GM12874 (cell line): Measurements from ENCODE around the gene PTX3.

Experiments
- TF ChIP-seq, protein P1 (sequence below): IDR thresholded peaks from 2 replicates; pipeline ENCODE4 v1.5.1; 2011; ENCODE audit warnings: low read depth, mild to moderate bottlenecking, control low read depth, low read length, moderate library complexity; ENCODE audit not compliant: insufficient read depth

PTX3 gene

DNA sequence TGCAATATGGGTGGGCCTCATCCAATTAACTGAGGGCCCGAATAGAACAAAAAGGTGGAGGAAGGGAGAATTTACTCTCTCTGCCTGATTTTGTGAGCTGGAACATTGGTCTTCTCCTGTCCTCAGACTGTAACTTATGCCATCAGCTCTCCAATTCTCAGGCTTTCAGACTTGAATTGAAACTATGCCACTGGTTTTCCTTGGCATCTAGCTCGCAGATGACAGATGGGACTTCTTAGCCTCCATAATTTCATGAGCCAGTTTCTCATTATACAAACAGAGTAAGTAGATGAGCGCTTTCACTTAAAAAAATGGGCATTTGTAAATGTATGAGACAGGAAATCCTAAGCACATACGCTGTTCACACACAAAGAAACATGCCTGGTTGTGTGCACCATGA, 8.7 kb upstream of the PTX3 start:
- TF ChIP-seq, protein P1, sequence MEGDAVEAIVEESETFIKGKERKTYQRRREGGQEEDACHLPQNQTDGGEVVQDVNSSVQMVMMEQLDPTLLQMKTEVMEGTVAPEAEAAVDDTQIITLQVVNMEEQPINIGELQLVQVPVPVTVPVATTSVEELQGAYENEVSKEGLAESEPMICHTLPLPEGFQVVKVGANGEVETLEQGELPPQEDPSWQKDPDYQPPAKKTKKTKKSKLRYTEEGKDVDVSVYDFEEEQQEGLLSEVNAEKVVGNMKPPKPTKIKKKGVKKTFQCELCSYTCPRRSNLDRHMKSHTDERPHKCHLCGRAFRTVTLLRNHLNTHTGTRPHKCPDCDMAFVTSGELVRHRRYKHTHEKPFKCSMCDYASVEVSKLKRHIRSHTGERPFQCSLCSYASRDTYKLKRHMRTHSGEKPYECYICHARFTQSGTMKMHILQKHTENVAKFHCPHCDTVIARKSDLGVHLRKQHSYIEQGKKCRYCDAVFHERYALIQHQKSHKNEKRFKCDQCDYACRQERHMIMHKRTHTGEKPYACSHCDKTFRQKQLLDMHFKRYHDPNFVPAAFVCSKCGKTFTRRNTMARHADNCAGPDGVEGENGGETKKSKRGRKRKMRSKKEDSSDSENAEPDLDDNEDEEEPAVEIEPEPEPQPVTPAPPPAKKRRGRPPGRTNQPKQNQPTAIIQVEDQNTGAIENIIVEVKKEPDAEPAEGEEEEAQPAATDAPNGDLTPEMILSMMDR, result no peak

DNA sequence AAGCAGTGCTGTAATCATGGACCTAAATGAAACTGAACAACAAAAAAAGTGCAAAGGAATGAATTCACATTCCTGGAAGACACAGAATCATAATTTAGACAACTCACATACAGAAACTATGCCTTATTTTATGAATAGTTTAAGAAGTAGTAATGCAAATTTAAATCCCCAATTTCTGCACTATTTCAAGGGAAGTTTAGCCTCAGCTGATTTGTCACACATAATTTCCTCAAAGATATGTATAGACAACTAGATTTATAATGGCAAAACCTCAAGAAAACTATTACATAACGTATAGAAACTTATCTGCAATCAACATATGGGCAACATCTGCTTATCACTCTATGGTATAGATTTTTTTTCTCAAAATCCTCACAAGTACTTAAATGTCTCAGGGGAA, 7.8 kb upstream of the PTX3 start:
- TF ChIP-seq, protein P1, result no peak

DNA sequence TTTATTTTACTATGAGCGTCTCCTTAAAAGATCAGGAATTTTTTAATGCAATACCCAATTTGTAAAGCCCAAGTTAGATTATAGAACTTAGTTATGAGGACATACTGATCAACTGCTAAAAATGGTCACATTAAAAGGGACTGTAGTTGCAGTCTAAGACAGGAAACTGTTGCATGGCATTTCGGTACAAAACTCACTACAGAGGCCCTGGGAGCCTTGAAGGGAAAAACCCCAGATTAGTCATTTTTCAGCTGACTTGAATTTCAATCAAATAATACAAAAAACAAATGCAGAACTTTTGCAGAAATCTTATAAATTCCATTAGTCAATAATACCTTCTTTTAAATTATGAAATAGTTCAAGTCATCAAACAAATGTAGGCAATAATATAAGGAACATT, 6.9 kb upstream of the PTX3 start:
- TF ChIP-seq, protein P1, result no peak

DNA sequence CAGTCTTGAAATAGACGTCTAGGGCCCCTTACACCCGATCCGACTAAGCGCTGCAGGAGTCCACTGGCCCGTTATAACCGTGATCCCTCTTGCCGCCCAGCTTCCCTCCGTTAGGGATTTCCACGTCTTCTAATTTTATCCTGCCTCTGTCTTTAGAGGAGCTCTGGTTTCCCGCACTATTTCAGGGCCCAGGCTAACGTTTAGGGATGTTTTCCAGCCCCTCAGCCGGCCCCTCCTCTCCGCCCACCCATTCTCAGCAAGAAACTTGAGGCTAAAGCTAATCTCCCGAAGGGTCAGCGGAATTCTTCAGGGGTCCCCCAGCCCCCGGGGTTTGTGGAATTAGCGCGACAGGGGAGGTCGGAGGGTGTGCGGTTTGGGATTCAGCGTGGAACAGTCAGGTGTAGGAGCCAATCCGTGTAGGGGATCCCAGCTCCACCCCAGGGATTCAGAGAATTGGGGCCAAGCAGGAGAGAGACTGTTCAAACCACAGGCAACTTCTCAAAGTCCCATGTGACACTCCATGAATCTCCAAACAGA, 1.6 kb downstream of the PTX3 start:
- TF ChIP-seq, protein P1, result no peak

DNA sequence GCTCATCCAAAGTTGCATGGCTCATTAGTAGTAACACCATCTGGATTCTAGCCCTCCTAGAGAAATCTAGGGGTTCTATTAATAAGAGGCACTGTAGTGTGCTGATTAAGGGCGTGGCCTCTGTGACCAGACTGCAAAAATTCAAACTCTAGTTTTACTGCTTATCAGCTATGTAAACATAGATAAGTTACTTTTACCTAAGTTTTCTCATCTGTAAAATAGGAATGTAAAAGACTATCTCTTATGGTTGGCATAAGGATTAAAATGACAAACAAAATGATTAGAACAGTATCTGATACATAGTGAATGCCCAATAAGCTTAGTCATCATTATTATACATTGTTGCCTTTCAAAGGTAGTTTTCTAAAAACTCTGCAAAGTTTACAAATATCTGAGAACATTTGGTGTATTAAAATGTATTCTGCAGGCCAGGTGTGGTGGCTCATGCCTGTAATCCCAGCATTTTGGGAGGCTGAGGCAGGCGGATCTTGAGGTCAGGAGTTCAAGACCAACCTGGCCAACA, 4.5 kb downstream of the PTX3 start:
- TF ChIP-seq, protein P1, result no peak

DNA sequence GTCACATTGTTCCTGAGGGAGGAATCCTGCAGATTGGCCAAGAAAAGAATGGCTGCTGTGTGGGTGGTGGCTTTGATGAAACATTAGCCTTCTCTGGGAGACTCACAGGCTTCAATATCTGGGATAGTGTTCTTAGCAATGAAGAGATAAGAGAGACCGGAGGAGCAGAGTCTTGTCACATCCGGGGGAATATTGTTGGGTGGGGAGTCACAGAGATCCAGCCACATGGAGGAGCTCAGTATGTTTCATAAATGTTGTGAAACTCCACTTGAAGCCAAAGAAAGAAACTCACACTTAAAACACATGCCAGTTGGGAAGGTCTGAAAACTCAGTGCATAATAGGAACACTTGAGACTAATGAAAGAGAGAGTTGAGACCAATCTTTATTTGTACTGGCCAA, 6.1 kb downstream of the PTX3 start:
- TF ChIP-seq, protein P1, result no peak

DNA sequence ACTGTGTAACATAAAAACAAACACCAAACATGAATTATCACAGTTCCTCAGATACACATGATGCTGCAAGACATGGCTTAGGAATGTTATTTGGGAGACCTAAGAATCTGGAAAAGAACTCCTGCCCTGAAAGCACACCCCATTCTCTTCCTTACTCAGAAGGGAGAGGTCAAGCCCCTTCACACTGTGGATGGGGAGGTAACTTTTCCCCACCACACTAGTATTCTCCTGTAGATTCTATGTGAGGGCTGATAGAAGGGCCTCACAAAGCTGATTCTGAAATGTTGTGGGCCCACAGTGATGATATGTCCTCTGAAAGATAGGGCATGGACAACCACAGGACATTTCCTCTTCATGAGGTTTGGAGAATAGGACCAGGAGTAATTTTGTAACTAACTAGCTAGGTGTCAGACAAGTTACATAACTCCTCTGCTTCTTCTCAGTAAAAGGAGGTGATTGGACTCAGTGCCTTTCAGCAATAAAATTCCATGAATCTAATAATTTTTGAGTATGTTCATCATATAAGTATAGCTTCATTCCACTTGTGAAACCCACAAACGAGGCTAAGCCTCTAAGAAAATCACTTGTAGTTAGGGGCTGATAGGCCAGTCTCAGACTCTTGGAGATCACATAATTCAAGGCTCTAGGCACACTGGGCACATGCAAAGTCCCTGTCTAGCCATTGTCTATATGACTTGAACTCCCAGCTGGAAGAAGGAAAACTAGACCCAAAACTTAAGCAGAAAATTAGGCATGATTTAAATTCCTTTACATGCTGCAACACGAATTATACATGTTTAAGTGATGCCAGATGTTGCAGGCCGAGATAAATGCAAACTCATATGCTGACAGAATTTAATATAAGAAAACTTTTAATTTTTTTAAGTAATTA, 7.5 kb downstream of the PTX3 start:
- TF ChIP-seq, protein P1, result no peak
